Prostate gland (tissue), 2 donors: ENCODE data around the gene LRBA. TPM values are rescaled to one million over a fixed set of nuclear protein-coding genes. Genes with fewer than 3 reads are reported as not detected.
"Not testable (repeated sequence)": the region's sequence is repeated elsewhere in the genome, so short reads cannot be mapped to it uniquely, and the experiment has no call there.

Source experiments
- DNase-seq: peaks from one replicate; pipeline ENCODE4 v3.0.0-alpha.2; 2019; ENCODE audit warnings: low spot score
- H3K27ac ChIP-seq, 2 donors: fragments of 200-600 bp; sonication (generic); 2 replicates each; pipeline ENCODE4 v1.5.1; 2017 to 2019
- H3K27me3 ChIP-seq: fragments of 200-600 bp; sonication (generic); replicated peaks from 2 replicates; pipeline ENCODE4 v1.5.1; 2019; ENCODE audit not compliant: insufficient read depth
- H3K36me3 ChIP-seq, 2 donors: fragments of 200-600 bp; sonication (generic); 1 replicate in 1 of 2; 2 replicates in 1 of 2; pipeline versions ENCODE4 v1.5.1 to v1.8.1; 2017 to 2019
- H3K4me1 ChIP-seq: fragments of 200-600 bp; sonication (generic); replicated peaks from 2 replicates; pipeline ENCODE4 v1.5.1; 2019
- H3K4me3 ChIP-seq, 2 donors: fragments of 200-600 bp; sonication (generic); 2 replicates each; pipeline ENCODE4 v1.5.1; 2017 to 2019
- H3K9me3 ChIP-seq: fragments of 200-600 bp; sonication (generic); 2 replicates; pipeline ENCODE4 v1.5.1; 2017
- CTCF ChIP-seq, 4 experiments: fragments of 200-600 bp in 2 of 4; fragments of 450-650 bp in 2 of 4; sonication (generic) in 2 of 4; IDR thresholded peaks; 1 replicate in 3 of 4; 2 replicates in 1 of 4; pipeline ENCODE4 v1.5.1; 2016 to 2019; ENCODE audit warnings: antibody characterized with exemption in 4 of 4, mild to moderate bottlenecking in 2 of 4, moderate library complexity in 2 of 4
- POLR2A ChIP-seq: fragments of 450-650 bp; IDR thresholded peaks from one replicate; pipeline ENCODE4 v1.6.1; 2016; ENCODE audit warnings: antibody characterized with exemption, mild to moderate bottlenecking
- POLR2AphosphoS5 ChIP-seq: sonication (generic); formaldehyde crosslinking; IDR thresholded peaks from one replicate; pipeline ENCODE4 v1.6.1; 2017; ENCODE audit warnings: antibody characterized with exemption
- WGBS: methylation state at CpG from one replicate; pipeline ENCODE4 v1.1.5; 2018; 5-methylcytosine and 5-hydroxymethylcytosine counted together
- intact Hi-C: fragments of 100-400 bp; cut with DNase I; formaldehyde crosslinking; loops from one replicate; pipeline ENCODE4 v1.14.2; 2022
- total RNA-seq, 2 donors: library from RNA; depleted of rRNA; stranded (reverse); fragments of >200 nt; gene quantifications; one replicate each; pipeline ENCODE4 v1.1.0, GENCODE V29; 2016

The LRBA gene
- total RNA-seq, 2 donors from 2014 or later = 69.8 to 79.8 TPM

GRCh38 chr4:150931796-150932195 lies 83.3 kb downstream of the LRBA start:
- intact Hi-C loops = no loop called here
- Histone ChIP-seq H3K27ac (no peak overlapping the region), H3K4me3 (no peak overlapping the region), H3K27me3 (no peaks in the 10 kb centered on the region), H3K4me1 (peaks cover 2% of the 10 kb centered on the region), H3K9me3 (no peaks in the 10 kb centered on the region), H3K36me3 (no peaks in the 10 kb centered on the region)
- TF ChIP-seq POLR2AphosphoS5 (no peak), POLR2A (no peak), CTCF (IDR thresholded peaks at IDR 0.05) (no peak)
- WGBS = 97% methylated on average over 2 of the region's 2 CpGs
- no peak for DNase-seq

DNA sequence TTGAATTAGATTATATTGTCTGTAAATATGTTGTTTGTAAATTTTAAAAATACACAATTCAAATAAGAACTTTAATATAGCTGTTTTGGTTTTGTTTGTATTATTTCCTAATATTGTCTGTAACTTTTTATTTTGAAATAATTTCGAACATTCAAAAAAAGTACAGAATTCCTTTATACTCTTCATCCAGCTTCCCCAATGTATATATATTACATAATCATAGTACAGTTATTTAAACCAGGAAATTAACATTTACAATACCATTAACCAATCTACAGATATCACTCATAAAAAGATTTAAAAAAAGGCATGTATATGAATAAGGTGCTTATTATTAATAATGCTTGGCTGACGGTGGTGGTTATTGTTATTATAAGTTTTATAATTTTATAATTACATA lies 84.1 kb downstream of the LRBA start:
- WGBS = over 99% methylated on average over 2 of the region's 2 CpGs
- DNase-seq = no peak
- TF ChIP-seq POLR2AphosphoS5 (no peak), CTCF (IDR thresholded peaks at IDR 0.05) (no peak), POLR2A (no peak)
- Histone ChIP-seq H3K27me3 (no peaks in the 10 kb centered on the region), H3K4me1 (peaks cover 2% of the 10 kb centered on the region), H3K4me3 (no peak overlapping the region), H3K36me3 (no peaks in the 10 kb centered on the region), H3K9me3 (no peaks in the 10 kb centered on the region), H3K27ac (no peak overlapping the region)
- intact Hi-C loops = no loop called here

- TF ChIP-seq CTCF (IDR thresholded peaks at IDR 0.05) = no peak
- no peak for TF ChIP-seq POLR2AphosphoS5
- no peak for TF ChIP-seq POLR2A
- no peak for DNase-seq
- intact Hi-C loops = no loop called here
- Histone ChIP-seq H3K9me3 (no peaks in the 10 kb centered on the region), H3K27me3 (no peaks in the 10 kb centered on the region), H3K36me3 (no peaks in the 10 kb centered on the region), H3K27ac (no peak overlapping the region), H3K4me3 (no peak overlapping the region), H3K4me1 (no peaks in the 10 kb centered on the region)
- 76% methylated on average over 1 of the region's 1 CpG for WGBS
Measured at GRCh38 chr4:150923945-150924344, 91.1 kb downstream of the LRBA start.

- 98% methylated on average over 9 of the region's 9 CpGs for whole genome bisulfite sequencing
- H3K9me3 ChIP-seq, H3K36me3 ChIP-seq, DNase-seq, intact Hi-C loops, H3K4me3 ChIP-seq, H3K27ac ChIP-seq, H3K27me3 ChIP-seq, H3K4me1 ChIP-seq: not testable (repeated sequence)
Measured at GRCh38 chr4:150921486-150921885, 93.6 kb downstream of the LRBA start.

DNA sequence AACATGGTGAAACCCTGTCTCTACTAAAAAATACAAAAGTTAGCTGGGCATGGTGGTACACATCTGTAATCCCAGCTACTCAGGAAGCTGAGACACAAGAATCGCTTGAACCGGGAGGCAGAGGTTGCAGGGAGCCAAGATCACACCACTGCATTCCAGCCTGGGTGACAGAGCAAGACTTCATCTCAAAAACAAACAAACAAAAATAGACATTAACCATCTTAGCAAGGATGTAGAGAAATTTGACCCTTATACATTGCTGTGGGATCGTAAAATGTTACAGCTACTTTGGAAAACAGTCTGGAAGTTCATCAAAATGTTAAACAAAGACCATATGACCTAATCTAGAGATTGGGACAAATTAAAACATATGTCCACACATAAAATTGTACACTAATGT lies 96.5 kb downstream of the LRBA start:
- DNase-seq, H3K9me3 ChIP-seq, H3K4me1 ChIP-seq, H3K27me3 ChIP-seq, intact Hi-C loops, H3K36me3 ChIP-seq, H3K4me3 ChIP-seq, H3K27ac ChIP-seq: not testable (repeated sequence)
- WGBS = 83% methylated on average over 3 of the region's 3 CpGs

DNA sequence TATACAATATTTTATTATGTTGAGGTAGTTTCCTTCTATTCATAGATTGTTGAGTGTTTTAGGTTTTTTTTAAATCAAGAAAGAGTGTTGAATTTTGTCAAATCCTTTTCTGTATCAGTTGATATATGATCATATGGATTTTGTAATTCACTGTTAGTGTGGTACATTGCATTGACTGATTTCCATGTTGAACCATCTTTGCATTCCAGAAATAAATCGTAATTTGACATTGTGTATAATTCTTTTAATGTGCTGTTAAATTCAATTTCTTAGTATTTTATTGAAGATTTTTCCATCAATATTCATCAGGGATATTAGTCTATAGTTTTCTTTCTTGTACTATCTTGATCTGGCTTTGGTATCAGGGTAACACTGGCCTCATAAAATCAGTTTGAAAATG lies 103.8 kb downstream of the LRBA start:
- H3K4me3 ChIP-seq = no peak overlapping the region
- no peak for TF ChIP-seq POLR2AphosphoS5
- no peak for TF ChIP-seq CTCF (IDR thresholded peaks at IDR 0.05)
- TF ChIP-seq POLR2A = no peak
- intact Hi-C loops = no loop called here
- H3K27me3 ChIP-seq = no peaks in the 10 kb centered on the region
- 95% methylated on average over 1 of the region's 1 CpG for WGBS
- H3K9me3 ChIP-seq = no peaks in the 10 kb centered on the region
- H3K27ac ChIP-seq = no peak overlapping the region
- H3K36me3 ChIP-seq = no peaks in the 10 kb centered on the region
- H3K4me1 ChIP-seq = no peaks in the 10 kb centered on the region
- DNase-seq = no peak
